MG63 (cell line): ENCODE measurements around the gene FIGN. TPM values are rescaled to one million over a fixed set of nuclear protein-coding genes. Genes with fewer than 3 reads are reported as not detected.

Experiments used
- DNase-seq: peaks from one replicate; pipeline ENCODE4 v3.0.0-alpha.2; 2020
- H3K27me3 ChIP-seq: fragments of 250-450 bp; sonication (Bioruptor Pico); 2 replicates; pipeline ENCODE4 v1.5.1; 2020; ENCODE audit warnings: mild to moderate bottlenecking, moderate library complexity
- H3K36me3 ChIP-seq: fragments of 250-450 bp; sonication (Bioruptor Pico); 2 replicates; pipeline ENCODE4 v1.5.1; 2020; ENCODE audit warnings: mild to moderate bottlenecking, moderate library complexity
- H3K4me3 ChIP-seq: fragments of 250-450 bp; sonication (Bioruptor Pico); 2 replicates; pipeline ENCODE4 v1.5.1; 2020; ENCODE audit warnings: mild to moderate bottlenecking, moderate library complexity
- H3K9me3 ChIP-seq: fragments of 250-450 bp; sonication (Bioruptor Pico); 2 replicates; pipeline ENCODE4 v1.5.1; 2020; ENCODE audit warnings: mild to moderate bottlenecking, moderate library complexity
- total RNA-seq: library from RNA; depleted of rRNA; stranded (reverse); fragments of >200 nt; shearing (Covaris generic); gene quantifications from 2 replicates; pipeline ENCODE4 v1.2.3, GENCODE V29; 2014; ENCODE audit warnings: low replicate concordance

Gene FIGN
- total RNA-seq, 1 experiment from 2014 or later = 0.16 TPM

GRCh38 chr2:163693484-163693883 lies 42.3 kb downstream of the FIGN start:
- no peak for DNase-seq
- no peaks in the 10 kb centered on the region for H3K9me3 ChIP-seq

DNA sequence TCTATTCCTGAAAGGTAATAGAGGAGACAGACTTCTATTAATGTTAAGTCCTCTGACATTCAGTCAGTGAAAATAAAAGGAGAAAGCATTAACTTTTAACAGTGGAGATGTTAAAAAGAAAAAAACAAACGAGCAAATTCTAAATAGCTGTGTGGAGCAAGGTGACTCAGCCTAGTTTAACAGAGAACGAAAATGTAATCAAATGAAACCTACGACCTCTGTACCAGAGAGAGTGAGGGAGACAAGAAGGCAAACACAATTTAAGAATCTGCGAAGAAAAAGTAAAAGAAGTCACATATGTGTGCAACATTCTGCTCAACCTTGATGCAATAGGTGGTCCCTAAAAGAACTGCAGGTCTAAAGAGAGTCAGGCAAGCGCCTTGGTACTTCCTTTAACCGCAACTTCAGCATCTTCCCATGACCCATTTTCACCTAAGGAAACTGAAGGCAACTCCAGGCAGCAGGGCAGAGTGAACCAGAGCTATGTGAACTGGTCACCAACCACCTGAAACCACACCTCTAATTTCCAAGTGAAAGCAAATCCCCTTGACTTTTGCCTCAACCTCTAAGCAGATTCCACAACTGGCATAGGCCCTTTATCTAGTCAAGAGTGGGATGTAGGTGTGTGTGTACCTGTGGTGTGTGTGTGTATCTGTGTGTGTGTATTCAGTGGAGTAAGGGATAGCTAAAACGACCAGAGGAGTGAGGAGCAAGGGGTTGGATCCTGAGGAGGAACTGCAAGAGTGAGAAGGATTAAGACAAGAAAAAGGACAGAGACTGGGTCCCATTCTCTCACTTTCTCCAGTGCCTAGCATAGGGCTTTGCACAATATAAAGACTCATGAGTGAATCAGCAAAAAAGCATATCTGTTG lies 43.0 kb downstream of the FIGN start:
- H3K27me3 ChIP-seq = no peaks in the 10 kb centered on the region
- no peak overlapping the region for H3K4me3 ChIP-seq
- DNase-seq = no peak
- H3K36me3 ChIP-seq = no peaks in the 10 kb centered on the region
- H3K9me3 ChIP-seq = no peaks in the 10 kb centered on the region

More at GRCh38 chr2:163693484-163693883, 42.3 kb downstream of the FIGN start:
- Histone ChIP-seq H3K27me3 (no peaks in the 10 kb centered on the region), H3K36me3 (no peaks in the 10 kb centered on the region), H3K4me3 (no peak overlapping the region)

DNA sequence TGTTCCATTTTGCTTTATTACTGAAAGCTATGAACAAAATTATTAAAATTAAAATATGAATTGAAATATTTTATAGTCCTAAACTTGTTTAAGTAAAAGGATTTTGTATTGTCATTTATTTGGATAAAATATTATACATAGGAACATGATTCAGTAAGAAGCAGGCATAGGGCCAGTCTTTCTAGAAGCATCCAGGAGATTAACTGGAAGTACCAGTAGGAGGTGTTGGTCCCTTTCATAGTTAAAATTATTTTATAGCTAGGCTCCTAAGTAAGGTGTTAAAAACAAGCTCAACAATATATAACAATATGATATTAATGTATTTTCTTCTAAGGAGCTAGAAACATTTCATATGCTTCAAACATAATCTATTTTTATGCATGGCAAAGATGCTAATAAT lies 43.7 kb downstream of the FIGN start:
- Histone ChIP-seq H3K27me3 (no peaks in the 10 kb centered on the region), H3K36me3 (no peaks in the 10 kb centered on the region), H3K9me3 (no peaks in the 10 kb centered on the region), H3K4me3 (no peak overlapping the region)
- DNase-seq = no peak

DNA sequence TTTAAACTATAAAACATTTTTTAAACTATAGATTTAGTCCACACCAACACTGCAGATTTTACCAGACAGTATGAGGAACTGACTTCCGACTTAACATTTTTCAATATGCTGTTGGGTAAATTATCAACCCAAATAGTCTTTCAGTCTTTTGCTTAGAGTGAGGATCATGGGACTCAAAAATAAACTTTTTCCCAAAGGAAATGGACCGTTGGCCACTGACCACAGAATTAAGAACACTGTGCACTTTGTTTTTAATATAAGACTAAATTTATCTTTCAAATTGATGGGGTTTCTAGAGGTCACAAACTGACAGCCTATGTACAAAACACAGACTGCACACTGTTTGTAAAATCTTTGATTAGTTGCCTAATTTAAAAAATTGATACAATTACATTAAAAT lies 44.9 kb downstream of the FIGN start:
- no peak for DNase-seq
- Histone ChIP-seq H3K9me3 (no peaks in the 10 kb centered on the region), H3K36me3 (no peaks in the 10 kb centered on the region), H3K4me3 (no peak overlapping the region), H3K27me3 (no peaks in the 10 kb centered on the region)

GRCh38 chr2:163687217-163687616 lies 48.6 kb downstream of the FIGN start:
- Histone ChIP-seq H3K4me3 (no peak overlapping the region), H3K27me3 (no peaks in the 10 kb centered on the region), H3K36me3 (no peaks in the 10 kb centered on the region), H3K9me3 (no peaks in the 10 kb centered on the region)
- no peak for DNase-seq

- DNase-seq = no peak
- no peak overlapping the region for H3K4me3 ChIP-seq
- H3K36me3 ChIP-seq = no peaks in the 10 kb centered on the region
- H3K9me3 ChIP-seq = no peaks in the 10 kb centered on the region
- H3K27me3 ChIP-seq = no peaks in the 10 kb centered on the region
Measured at GRCh38 chr2:163686289-163686688, 49.5 kb downstream of the FIGN start.

DNA sequence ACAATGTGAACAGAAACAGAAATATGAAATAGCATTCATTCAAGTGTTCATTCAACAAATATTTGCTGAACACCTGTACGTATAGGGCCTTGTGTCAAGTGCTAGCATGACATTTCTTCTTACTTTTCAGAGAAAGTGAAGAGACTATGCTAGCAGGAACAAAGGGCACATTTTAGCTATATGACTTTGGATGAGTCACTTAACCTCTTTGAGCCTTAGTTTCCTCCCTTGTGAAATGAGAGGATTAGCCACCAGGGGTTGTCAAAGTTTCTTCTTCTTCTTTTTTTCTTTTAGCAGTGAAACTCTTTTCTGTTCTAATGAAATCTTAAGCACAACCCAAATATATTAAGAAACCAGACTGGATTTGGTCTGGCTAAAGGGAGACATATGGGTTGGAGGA lies 53.1 kb downstream of the FIGN start:
- no peak overlapping the region for H3K4me3 ChIP-seq
- no peaks in the 10 kb centered on the region for H3K36me3 ChIP-seq
- no peaks in the 10 kb centered on the region for H3K27me3 ChIP-seq
- H3K9me3 ChIP-seq = no peaks in the 10 kb centered on the region
- DNase-seq = no peak

GRCh38 chr2:163681745-163682144 lies 54.1 kb downstream of the FIGN start:
- H3K36me3 ChIP-seq = no peaks in the 10 kb centered on the region

DNA sequence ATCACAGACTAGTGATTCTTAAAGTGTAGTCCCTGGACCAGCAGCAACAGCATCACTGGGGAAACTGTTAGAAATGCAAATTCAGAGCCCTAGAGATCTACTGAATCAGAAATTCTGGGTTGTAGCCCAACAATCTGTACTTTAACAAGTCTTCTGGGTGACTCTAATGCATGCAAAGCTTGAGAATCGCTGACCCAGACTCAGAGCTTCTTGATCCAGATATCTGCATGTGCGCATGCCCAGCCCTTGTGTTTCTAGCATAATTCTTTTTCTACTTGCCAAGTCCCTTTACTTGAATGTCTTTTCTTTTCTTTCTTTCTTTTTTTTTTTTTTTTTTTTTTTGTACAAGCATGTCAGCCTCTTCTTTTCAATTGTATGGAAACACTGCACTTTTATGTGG lies 60.4 kb downstream of the FIGN start:
- H3K36me3 ChIP-seq = no peaks in the 10 kb centered on the region
- H3K27me3 ChIP-seq = no peaks in the 10 kb centered on the region
- no peaks in the 10 kb centered on the region; the same call in 1 of the 2 replicates for H3K9me3 ChIP-seq
- no peak for DNase-seq
- no peak overlapping the region for H3K4me3 ChIP-seq

More at GRCh38 chr2:163681745-163682144, 54.1 kb downstream of the FIGN start:
- Histone ChIP-seq H3K4me3 (no peak overlapping the region), H3K9me3 (no peaks in the 10 kb centered on the region), H3K27me3 (no peaks in the 10 kb centered on the region)
- peak; percentile 20 for DNase-seq

GRCh38 chr2:163673522-163673921 lies 62.3 kb downstream of the FIGN start:
- DNase-seq = no peak
- Histone ChIP-seq H3K4me3 (no peak overlapping the region), H3K36me3 (no peaks in the 10 kb centered on the region)

GRCh38 chr2:163670929-163671328 lies 64.9 kb downstream of the FIGN start:
- H3K36me3 ChIP-seq = no peaks in the 10 kb centered on the region

More at GRCh38 chr2:163673522-163673921, 62.3 kb downstream of the FIGN start:
- Histone ChIP-seq H3K27me3 (no peaks in the 10 kb centered on the region), H3K9me3 (peaks cover 8% of the 10 kb centered on the region)

DNA sequence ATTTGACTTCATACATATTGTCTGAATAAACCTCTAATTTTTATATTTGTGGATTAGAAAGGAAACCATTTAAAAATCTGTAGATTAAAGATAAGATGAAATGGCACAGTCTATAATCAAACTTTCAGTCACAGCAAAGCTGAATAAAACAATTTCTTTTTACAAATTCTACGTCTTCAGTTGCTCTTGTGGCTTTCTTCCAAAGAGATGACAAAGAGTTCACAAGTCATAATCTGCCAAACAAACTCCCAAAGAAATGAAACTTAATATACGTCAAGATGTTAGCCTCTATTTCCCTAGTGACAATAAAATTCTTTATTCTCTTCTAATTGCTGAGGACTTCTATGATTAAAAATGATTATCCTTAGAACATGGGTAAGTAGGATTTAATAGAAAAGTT lies 66.3 kb downstream of the FIGN start:
- no peak overlapping the region for H3K4me3 ChIP-seq
- H3K27me3 ChIP-seq = no peaks in the 10 kb centered on the region
- no peaks in the 10 kb centered on the region for H3K36me3 ChIP-seq
- no peak for DNase-seq
- peaks cover 17% of the 10 kb centered on the region for H3K9me3 ChIP-seq

More at GRCh38 chr2:163670929-163671328, 64.9 kb downstream of the FIGN start:
- Histone ChIP-seq H3K4me3 (no peak overlapping the region), H3K9me3 (peaks cover 17% of the 10 kb centered on the region), H3K27me3 (no peaks in the 10 kb centered on the region)
- DNase-seq = no peak

- peak; percentile 74 for DNase-seq
- Histone ChIP-seq H3K36me3 (no peaks in the 10 kb centered on the region), H3K27me3 (no peaks in the 10 kb centered on the region), H3K4me3 (no peak overlapping the region), H3K9me3 (peaks cover 17% of the 10 kb centered on the region)
Measured at GRCh38 chr2:163667064-163667887, 68.5 kb downstream of the FIGN start.

GRCh38 chr2:163665817-163666216 lies 70.0 kb downstream of the FIGN start:
- Histone ChIP-seq H3K27me3 (no peaks in the 10 kb centered on the region), H3K4me3 (no peak overlapping the region), H3K9me3 (peaks cover 17% of the 10 kb centered on the region), H3K36me3 (no peaks in the 10 kb centered on the region)
- DNase-seq = no peak

DNA sequence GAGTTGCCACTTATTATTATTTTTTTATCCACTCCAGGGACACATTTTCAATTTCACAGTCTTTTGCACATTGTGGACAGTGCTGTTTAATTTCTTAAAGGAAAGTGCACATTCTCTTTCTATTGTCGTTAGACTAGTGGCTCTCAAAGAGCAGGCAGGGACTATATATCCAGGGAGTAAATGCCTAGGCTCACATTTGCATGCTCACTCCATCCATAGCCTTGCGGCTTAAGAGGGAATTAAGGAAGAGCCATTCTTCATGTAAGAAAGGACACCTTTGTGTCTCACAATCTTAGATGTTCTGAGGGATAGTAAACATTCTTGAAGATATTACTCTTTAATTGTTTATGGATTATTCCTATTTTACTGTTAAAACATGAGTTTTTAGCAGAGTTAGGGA lies 70.8 kb downstream of the FIGN start:
- DNase-seq = no peak
- H3K27me3 ChIP-seq = no peaks in the 10 kb centered on the region
- H3K36me3 ChIP-seq = no peaks in the 10 kb centered on the region
- H3K9me3 ChIP-seq = peaks cover 17% of the 10 kb centered on the region
- H3K4me3 ChIP-seq = no peak overlapping the region

DNA sequence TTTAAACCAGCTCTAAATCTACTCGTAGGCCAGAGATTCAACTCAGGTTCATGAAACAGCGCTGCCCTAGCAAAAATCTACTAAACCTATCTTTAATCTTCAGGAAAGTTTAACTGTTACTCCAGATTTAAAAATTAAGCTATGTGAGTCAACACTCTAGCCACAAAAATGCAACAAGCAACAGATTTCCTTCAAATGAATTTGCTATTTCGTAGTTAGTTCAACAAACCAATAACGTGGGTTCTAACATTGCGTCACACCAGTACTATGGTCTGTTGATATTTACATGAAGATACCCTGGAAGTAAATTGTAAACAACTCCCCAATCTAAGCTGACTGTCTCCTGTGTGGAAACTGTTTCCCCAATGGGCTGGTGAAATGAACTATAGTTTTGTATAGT lies 71.2 kb downstream of the FIGN start:
- Histone ChIP-seq H3K36me3 (no peaks in the 10 kb centered on the region), H3K4me3 (no peak overlapping the region), H3K9me3 (peaks cover 15% of the 10 kb centered on the region), H3K27me3 (no peaks in the 10 kb centered on the region)
- DNase-seq = no peak

DNA sequence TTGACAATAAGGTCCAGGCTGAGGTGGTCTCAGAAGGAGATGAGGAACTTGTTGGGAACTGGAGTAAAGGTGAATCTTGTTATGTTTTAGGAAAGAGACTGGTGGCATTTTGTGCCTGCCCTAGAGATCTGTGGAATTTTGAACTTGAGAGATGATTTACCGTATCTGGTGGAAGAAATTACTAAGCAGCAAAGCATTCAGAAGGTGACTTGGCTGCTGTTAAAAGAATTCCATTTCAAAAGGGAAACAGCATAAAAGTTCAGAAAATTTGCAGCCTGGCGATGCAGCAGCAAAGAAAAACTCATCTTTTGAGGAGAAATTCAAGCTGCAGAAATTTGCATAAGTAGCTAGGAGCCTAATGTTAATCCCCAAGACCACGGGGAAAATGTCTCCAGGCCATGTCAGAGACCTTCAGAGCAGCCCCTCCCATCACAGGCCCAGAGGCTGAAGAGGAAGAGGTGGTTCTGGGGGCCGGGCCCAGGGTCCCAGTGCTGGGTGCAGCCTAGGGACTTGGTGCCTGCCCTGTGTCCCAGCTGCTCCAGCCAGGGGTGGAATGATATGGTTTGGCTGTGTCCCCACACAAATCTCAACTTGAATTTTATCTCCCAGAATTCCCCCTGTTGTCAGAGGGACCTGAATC lies 73.5 kb downstream of the FIGN start:
- Histone ChIP-seq H3K9me3 (peaks cover 7% of the 10 kb centered on the region), H3K4me3 (no peak overlapping the region), H3K36me3 (no peaks in the 10 kb centered on the region), H3K27me3 (no peaks in the 10 kb centered on the region)
- DNase-seq = no peak
